RWPE2 (cell line): ENCODE data around the gene NOXO1.

ENCODE experiments used
- ATAC-seq: fragments of 200-7000 bp; cut with Tn5 transposase; 3 replicates; pipeline ENCODE4 v1.9.1; 2021; ENCODE audit warnings: low read depth
- DNase-seq: peaks from one replicate; pipeline ENCODE4 v3.0.0-alpha.2; 2020; ENCODE audit warnings: low spot score
- H3K27ac ChIP-seq: fragments of 450-650 bp; 2 replicates; pipeline ENCODE4 v1.5.1; 2017; ENCODE audit warnings: mild to moderate bottlenecking; ENCODE audit not compliant: poor library complexity, severe bottlenecking
- H3K27me3 ChIP-seq: fragments of 250-450 bp; sonication (Bioruptor Pico); 2 replicates; pipeline ENCODE4 v1.5.1; 2021; ENCODE audit warnings: mild to moderate bottlenecking, moderate library complexity; ENCODE audit not compliant: insufficient read depth, poor library complexity, severe bottlenecking
- H3K36me3 ChIP-seq: fragments of 250-450 bp; sonication (Bioruptor Pico); 2 replicates; pipeline ENCODE4 v1.5.1; 2020; ENCODE audit warnings: low read depth, mild to moderate bottlenecking, moderate library complexity
- H3K4me1 ChIP-seq: fragments of 250-450 bp; sonication (Bioruptor Pico); 2 replicates; pipeline ENCODE4 v1.5.1; 2021; ENCODE audit warnings: mild to moderate bottlenecking, moderate library complexity; ENCODE audit not compliant: insufficient read depth, poor library complexity, severe bottlenecking
- H3K4me3 ChIP-seq: fragments of 250-450 bp; sonication (Bioruptor Pico); 2 replicates; pipeline ENCODE4 v1.5.1; 2021; ENCODE audit warnings: mild to moderate bottlenecking, moderate library complexity; ENCODE audit not compliant: severe bottlenecking
- H3K9me3 ChIP-seq: fragments of 250-450 bp; sonication (Bioruptor Pico); 2 replicates; pipeline ENCODE4 v1.5.1; 2021; ENCODE audit warnings: mild to moderate bottlenecking, moderate library complexity; ENCODE audit not compliant: severe bottlenecking
- TF ChIP-seq, protein P1 (sequence below): fragments of 450-650 bp; IDR thresholded peaks from one replicate; pipeline ENCODE4 v1.5.1; 2017; ENCODE audit warnings: mild to moderate bottlenecking, moderate library complexity; ENCODE audit not compliant: poor library complexity, severe bottlenecking

The NOXO1 gene

DNA sequence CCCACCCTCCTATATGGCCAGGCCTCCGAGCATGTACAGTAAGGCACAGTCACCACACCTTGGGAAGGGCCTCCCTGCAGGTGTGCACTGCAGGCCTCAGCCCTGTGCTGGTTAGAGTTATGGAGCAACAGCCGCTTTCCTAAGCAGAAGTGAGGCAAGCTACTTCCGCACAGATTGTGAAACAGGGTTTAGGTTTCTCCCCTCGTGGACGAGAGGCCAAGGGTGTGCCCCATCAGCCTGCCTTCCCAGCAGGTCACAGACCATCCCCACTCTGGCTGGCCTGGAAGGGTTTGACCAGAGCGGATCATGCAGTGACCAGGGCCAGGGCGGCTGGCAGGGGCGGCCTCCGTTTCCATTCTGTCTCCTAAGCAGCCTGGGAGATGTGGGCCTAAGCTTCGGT, 43.0 kb downstream of the NOXO1 start:
- DNase-seq: no peak
- TF ChIP-seq, protein P1, sequence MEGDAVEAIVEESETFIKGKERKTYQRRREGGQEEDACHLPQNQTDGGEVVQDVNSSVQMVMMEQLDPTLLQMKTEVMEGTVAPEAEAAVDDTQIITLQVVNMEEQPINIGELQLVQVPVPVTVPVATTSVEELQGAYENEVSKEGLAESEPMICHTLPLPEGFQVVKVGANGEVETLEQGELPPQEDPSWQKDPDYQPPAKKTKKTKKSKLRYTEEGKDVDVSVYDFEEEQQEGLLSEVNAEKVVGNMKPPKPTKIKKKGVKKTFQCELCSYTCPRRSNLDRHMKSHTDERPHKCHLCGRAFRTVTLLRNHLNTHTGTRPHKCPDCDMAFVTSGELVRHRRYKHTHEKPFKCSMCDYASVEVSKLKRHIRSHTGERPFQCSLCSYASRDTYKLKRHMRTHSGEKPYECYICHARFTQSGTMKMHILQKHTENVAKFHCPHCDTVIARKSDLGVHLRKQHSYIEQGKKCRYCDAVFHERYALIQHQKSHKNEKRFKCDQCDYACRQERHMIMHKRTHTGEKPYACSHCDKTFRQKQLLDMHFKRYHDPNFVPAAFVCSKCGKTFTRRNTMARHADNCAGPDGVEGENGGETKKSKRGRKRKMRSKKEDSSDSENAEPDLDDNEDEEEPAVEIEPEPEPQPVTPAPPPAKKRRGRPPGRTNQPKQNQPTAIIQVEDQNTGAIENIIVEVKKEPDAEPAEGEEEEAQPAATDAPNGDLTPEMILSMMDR: no peak
- H3K4me3 ChIP-seq: no peak overlapping the region
- no peaks in the 10 kb centered on the region for H3K9me3 ChIP-seq
- H3K27me3 ChIP-seq: no peaks in the 10 kb centered on the region
- no peak for ATAC-seq
- no peak overlapping the region for H3K27ac ChIP-seq
- H3K4me1 ChIP-seq: peaks cover 5% of the 10 kb centered on the region
- peaks cover 6% of the 10 kb centered on the region; the same call in 1 of the 2 replicates for H3K36me3 ChIP-seq

DNA sequence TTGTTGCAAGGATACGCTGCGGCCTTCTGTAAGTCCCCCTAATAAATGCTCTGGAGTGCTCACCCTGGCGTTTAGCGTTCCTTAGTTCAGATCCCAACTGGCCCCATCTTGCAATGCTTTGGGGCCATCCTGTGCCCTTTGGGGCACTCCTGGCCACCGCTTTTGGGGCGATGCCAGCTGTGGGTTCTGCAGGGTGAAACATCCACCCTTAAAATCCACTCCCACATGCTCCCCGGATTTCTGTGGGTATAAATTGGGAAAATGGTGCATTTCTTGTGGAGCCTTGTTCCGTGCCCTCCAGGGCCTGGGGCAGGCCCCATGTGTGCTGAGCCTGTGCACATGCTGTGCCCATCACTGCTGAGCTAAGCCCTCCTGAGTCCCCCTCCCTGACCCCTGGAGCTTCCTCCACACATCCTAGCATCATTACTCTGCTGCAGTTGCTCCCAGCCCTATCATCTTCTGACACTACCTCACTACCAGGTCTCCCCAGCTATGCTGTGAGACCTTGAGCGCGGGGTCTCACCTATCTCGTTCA, 44.3 kb downstream of the NOXO1 start:
- no peak overlapping the region for H3K27ac ChIP-seq
- H3K36me3 ChIP-seq: peaks cover 6% of the 10 kb centered on the region; the same call in 1 of the 2 replicates
- H3K9me3 ChIP-seq: no peaks in the 10 kb centered on the region
- H3K27me3 ChIP-seq: no peaks in the 10 kb centered on the region
- no peak for ATAC-seq
- peaks cover 2% of the 10 kb centered on the region for H3K4me1 ChIP-seq
- H3K4me3 ChIP-seq: no peak overlapping the region
- TF ChIP-seq, protein P1: no peak
- DNase-seq: no peak

DNA sequence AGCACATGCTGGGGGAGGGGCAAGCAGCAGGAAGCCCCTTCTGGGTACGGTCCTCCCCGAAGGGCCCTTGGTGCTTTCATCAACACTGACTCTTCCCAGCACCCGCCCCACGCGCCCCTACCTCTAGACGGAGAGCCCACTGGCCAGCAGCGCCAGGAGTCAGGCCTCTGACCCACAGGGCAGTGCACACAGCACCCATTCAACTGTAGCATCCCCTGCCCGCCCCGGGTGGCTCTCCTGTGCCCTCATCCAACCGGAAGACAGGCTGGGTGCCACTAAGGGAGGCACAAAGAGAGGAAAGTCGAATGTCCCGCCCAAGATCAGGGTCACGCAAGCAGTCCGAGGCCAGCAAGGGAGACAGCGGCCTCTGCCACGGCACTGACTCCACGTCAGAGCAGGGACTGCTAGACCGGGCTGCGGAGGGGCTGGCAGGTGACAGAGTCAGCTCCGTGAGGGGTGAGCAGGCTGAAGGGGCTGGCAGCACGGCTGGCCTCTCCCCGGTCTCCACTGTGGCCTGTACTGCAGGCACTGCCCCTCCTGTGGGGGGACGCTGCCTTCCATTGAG, 48.1 kb downstream of the NOXO1 start:
- TF ChIP-seq, protein P1: no peak
- H3K27me3 ChIP-seq: no peaks in the 10 kb centered on the region
- no peak overlapping the region for H3K27ac ChIP-seq
- no peaks in the 10 kb centered on the region for H3K4me1 ChIP-seq
- H3K36me3 ChIP-seq: no peaks in the 10 kb centered on the region
- DNase-seq (peak; percentile 61), ATAC-seq (no peak)
- H3K9me3 ChIP-seq: no peaks in the 10 kb centered on the region
- H3K4me3 ChIP-seq: no peak overlapping the region

DNA sequence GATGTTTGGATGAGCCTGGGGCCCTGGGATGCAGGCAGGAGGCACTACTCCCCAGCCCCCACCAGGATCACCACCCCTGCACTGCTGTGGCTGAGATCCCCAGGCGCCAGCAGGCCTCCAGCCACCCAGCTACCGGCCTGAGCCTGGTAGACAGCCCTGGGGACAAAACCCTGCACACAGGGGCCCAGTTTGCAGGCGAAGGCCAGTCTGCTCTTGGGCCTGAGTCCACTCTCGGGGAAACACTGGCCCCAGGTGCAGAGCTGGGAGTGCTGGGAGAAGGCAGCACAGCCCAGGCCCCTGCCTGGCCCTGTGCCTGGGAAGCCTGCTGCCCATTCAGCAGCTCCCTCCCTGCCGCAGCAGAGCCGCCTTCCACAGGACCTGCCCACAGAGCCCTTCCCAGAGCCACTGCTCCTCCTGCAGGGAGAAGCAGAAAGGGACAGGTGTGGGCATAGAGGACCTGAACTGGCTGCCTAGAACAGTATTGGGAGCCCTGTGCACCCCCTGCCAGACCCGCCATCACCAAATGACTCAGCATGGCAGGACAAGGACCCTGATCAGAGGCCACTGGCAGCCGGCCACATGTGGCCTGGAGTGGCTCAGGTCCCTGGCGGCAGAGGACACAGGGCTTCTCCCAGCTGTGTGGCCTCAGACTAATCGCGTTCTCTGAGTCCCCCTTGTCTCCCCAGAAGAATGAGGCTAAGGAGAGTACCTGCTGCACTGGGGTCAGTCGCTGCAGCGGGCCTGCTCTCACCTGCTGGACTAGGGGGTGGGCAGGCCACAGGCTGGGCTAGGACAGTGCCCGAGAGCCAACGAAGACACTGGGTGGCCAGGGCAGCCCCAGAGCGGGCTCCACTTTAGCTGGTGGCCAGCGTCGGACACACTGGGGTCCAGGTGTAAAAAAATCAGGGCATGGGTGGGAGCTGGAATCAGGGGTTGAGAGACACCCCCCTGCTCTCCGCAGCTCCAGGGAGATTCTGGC, 48.9 kb downstream of the NOXO1 start:
- peak; percentile 61 for DNase-seq
- Histone ChIP-seq H3K4me3 (no peak overlapping the region), H3K4me1 (no peaks in the 10 kb centered on the region), H3K27me3 (no peaks in the 10 kb centered on the region), H3K36me3 (no peaks in the 10 kb centered on the region), H3K27ac (no peak overlapping the region), H3K9me3 (no peaks in the 10 kb centered on the region)
- TF ChIP-seq, protein P1: peak; percentile 35
- ATAC-seq: peak; percentile 44; the same call in 2 of the 3 replicates
